K562 (cell line): ENCODE measurements around the gene FAM234A. TPM values are rescaled to one million over a fixed set of nuclear protein-coding genes. Genes with fewer than 3 reads are reported as not detected.

Source experiments
- BRD9 ChIP-seq: fragments of 450-650 bp; IDR thresholded peaks from 2 replicates; pipeline ENCODE4 v1.6.1; 2018; ENCODE audit warnings: low read depth; ENCODE audit not compliant: partially characterized antibody
- CEBPZ ChIP-seq: fragments of 150-350 bp; IDR thresholded peaks from 2 replicates; pipeline ENCODE4 v1.6.1; 2014; ENCODE audit warnings: low read depth, mild to moderate bottlenecking, low read length, borderline replicate concordance
- CHD4 ChIP-seq: fragments of 200-600 bp; sonication (generic); IDR thresholded peaks from 3 replicates; pipeline ENCODE4 v1.6.1; 2012; ENCODE audit warnings: low read depth, mild to moderate bottlenecking, mixed read lengths, low read length, inconsistent platforms; ENCODE audit not compliant: insufficient read depth, insufficient replicate concordance, poor library complexity, severe bottlenecking
- CTCFL ChIP-seq: IDR thresholded peaks from 2 replicates; pipeline ENCODE4 v1.6.1; 2011; ENCODE audit warnings: borderline replicate concordance, low read depth, mild to moderate bottlenecking, moderate library complexity, low read length; ENCODE audit not compliant: insufficient read depth, poor library complexity, severe bottlenecking
- EGR1 ChIP-seq: fragments of 450-650 bp; conservative IDR thresholded peaks from 2 replicates; pipeline ENCODE4 v1.6.1; 2017; ENCODE audit warnings: mild to moderate bottlenecking
- ESRRB ChIP-seq: fragments of 250-450 bp; sonication (Bioruptor Pico); IDR thresholded peaks from 2 replicates; pipeline ENCODE4 v1.5.0; 2020; ENCODE audit warnings: mild to moderate bottlenecking, moderate library complexity, borderline replicate concordance
- IFI16 ChIP-seq: fragments of 250-450 bp; sonication (Bioruptor Pico); IDR thresholded peaks from 2 replicates; pipeline ENCODE4 v2.1.2; 2022; ENCODE audit warnings: mild to moderate bottlenecking, inconsistent platforms
- IRF1 ChIP-seq: sonication (generic); formaldehyde crosslinking; IDR thresholded peaks from 2 replicates; pipeline ENCODE4 v1.8.0; 2022; ENCODE audit warnings: missing genetic modification reagents, mild to moderate bottlenecking, borderline replicate concordance
- KLF10 ChIP-seq: fragments of 250-450 bp; sonication (Bioruptor Pico); IDR thresholded peaks from 2 replicates; pipeline ENCODE4 v1.6.1; 2021; ENCODE audit warnings: matching md5 sums
- NFIC ChIP-seq: fragments of 450-650 bp; IDR thresholded peaks from 2 replicates; pipeline ENCODE4 v1.6.1; 2017; ENCODE audit warnings: mild to moderate bottlenecking, inconsistent platforms
- NR2C1 ChIP-seq, 2 experiments: fragments of 450-650 bp; IDR thresholded peaks; 2 replicates each; pipeline ENCODE4 v1.6.1; 2017; ENCODE audit warnings: mild to moderate bottlenecking in 2 of 2, antibody characterized with exemption in 1 of 2, inconsistent platforms in 1 of 2, missing compliant biosample characterization in 1 of 2, missing genetic modification characterization in 1 of 2
- SMARCB1 ChIP-seq: IDR thresholded peaks from 2 replicates; pipeline ENCODE4 v1.6.1; 2011; ENCODE audit warnings: improper control_type of control experiment, low read depth; ENCODE audit not compliant: insufficient read length
- TCF7 ChIP-seq: sonication (generic); IDR thresholded peaks from 2 replicates; pipeline ENCODE4 v1.6.1; 2016; ENCODE audit warnings: antibody characterized with exemption, borderline replicate concordance
- ZNF655 ChIP-seq: fragments of 250-450 bp; sonication (Bioruptor Pico); IDR thresholded peaks from 2 replicates; pipeline ENCODE4 v1.5.0; 2021
- polyA plus RNA-seq, 8 experiments: library from polyadenylated mRNA; depleted of rRNA in 4 of 8; stranded (reverse) in 5 of 8; unstranded in 3 of 8; fragments of >200 nt; fragmentation: Nextera tagmentation in 2 of 8; fragmentation: Illumina TruSeq in 1 of 8; extraction: Ambion mirVana in 2 of 8; extraction: Trizol in 1 of 8; gene quantifications; 2 replicates each; pipeline versions ENCODE4 v1.2.1 to v1.2.3, GENCODE V29; 2011 to 2014; ENCODE audit warnings: inconsistent platforms in 1 of 8, missing spikeins in 1 of 8
- total RNA-seq, 7 experiments: library from RNA; depleted of rRNA in 6 of 7; stranded (reverse); fragments of >200 nt in 6 of 7; fragmentation: Illumina TruSeq in 2 of 7; extraction: Trizol in 2 of 7; gene quantifications; 2 replicates each; pipeline versions ENCODE4 v1.2.1 to v1.2.3, GENCODE V29; 2011 to 2021; ENCODE audit warnings: low replicate concordance in 1 of 7

The FAM234A gene
- total and polyA plus RNA-seq, 9 of the 15 experiments (the other 6 are each of a cell fraction or from before 2014, with no cell fraction given): 1.0 to 47.9 (median 15.0) TPM

GRCh38 chr16:228852-229730 lies 5.5 kb upstream of the FAM234A start, which contains the start of gene LUC7L (continued):
- TF ChIP-seq IRF1 (CRISPR knock-in tag): no peak
- no peak for TF ChIP-seq ESRRB (CRISPR knock-in tag)
- peak; percentile 77 for TF ChIP-seq EGR1
- no peak for TF ChIP-seq CTCFL
- no peak for TF ChIP-seq NR2C1 (IDR thresholded peaks at IDR 0.05)
- peak; percentile 49; the same call in 1 of the 2 replicates for TF ChIP-seq NR2C1 (tag; IDR thresholded peaks at IDR 0.05)
- no peak for TF ChIP-seq ZNF655 (CRISPR knock-in tag)
- no peak for TF ChIP-seq IFI16 (CRISPR knock-in tag)
- TF ChIP-seq CEBPZ: no peak
- no peak for TF ChIP-seq CHD4
- TF ChIP-seq SMARCB1: no peak
- TF ChIP-seq TCF7: no peak; the same call in 1 of the 2 replicates
- no peak for TF ChIP-seq BRD9
- TF ChIP-seq NFIC: peak; percentile 69
- no peak for TF ChIP-seq KLF10 (CRISPR knock-in tag)
